HepG2 (cell line): Measurements from ENCODE around the gene GABRR3. TPM values are rescaled to one million over a fixed set of nuclear protein-coding genes. Genes with fewer than 3 reads are reported as not detected.

Experiments used
- ATAC-seq: fragments of 200-7000 bp; cut with Tn5 transposase; 3 replicates; pipeline ENCODE4 v1.9.1; 2020; ENCODE audit warnings: mild to moderate bottlenecking, moderate library complexity
- BruUV-seq: library from RNA; stranded (reverse); fragments of 400-500 nt; replicated peaks from 2 replicates; lab custom pipeline; 2021; lab: Mats Ljungman, UMichigan
- CTCF ChIA-PET: fragments of 300-600 bp; formaldehyde crosslinking; extraction: SDS; loops from one replicate; lab custom pipeline; 2021; ENCODE audit warnings: low total read pairs, inconsistent platforms, low intra/inter-chr PET ratio; lab: Yijun Ruan, JAX
- POLR2A ChIA-PET: fragments of 350-600 bp; sonication (Branson Sonifier 250); formaldehyde crosslinking; loops from one replicate; lab custom pipeline; 2020; ENCODE audit warnings: antibody characterized with exemption, inconsistent platforms; lab: Yijun Ruan, JAX
- DNase-seq: peaks from one replicate; pipeline ENCODE4 v3.0.0-alpha.2; 2015; ENCODE audit warnings: low spot score
- FAIRE-seq: peaks from 3 replicates; lab custom pipeline; 2011; peaks lifted over from hg19 to GRCh38; lab: Jason Lieb, UNC
- H2AFZ ChIP-seq: one replicate; pipeline ENCODE4 v1.6.1; 2011; ENCODE audit warnings: low read length, inconsistent platforms
- H3K27ac ChIP-seq: fragments of 300-600 bp; 3 replicates; pipeline ENCODE4 v1.8.0; 2011; ENCODE audit warnings: mixed run types, mild to moderate bottlenecking, mixed read lengths, low read length, inconsistent platforms; ENCODE audit not compliant: insufficient read depth; ENCODE audit errors: extremely low read length
- H3K27me3 ChIP-seq, 2 experiments: fragments of 200-600 bp in 1 of 2; 2 replicates in 1 of 2; 3 replicates in 1 of 2; pipeline versions ENCODE4 v1.6.0 to v1.8.0; 2011; ENCODE audit warnings: low read length in 2 of 2, mild to moderate bottlenecking in 2 of 2, moderate library complexity in 2 of 2, inconsistent platforms in 1 of 2; ENCODE audit not compliant: insufficient read depth in 2 of 2, control insufficient read depth in 1 of 2
- H3K36me3 ChIP-seq, 2 experiments: fragments of 200-600 bp in 1 of 2; replicated peaks in 1 of 2; 2 replicates in 1 of 2; 3 replicates in 1 of 2; pipeline versions ENCODE4 v1.5.1 to v1.8.0; 2011; ENCODE audit warnings: low read length in 2 of 2, inconsistent platforms in 1 of 2; ENCODE audit not compliant: insufficient read depth in 2 of 2, control insufficient read depth in 1 of 2
- H3K4me1 ChIP-seq: 2 replicates; pipeline ENCODE4 v1.5.1; 2012; ENCODE audit warnings: low read length, inconsistent platforms; ENCODE audit not compliant: insufficient read depth
- H3K4me2 ChIP-seq: 2 replicates; pipeline ENCODE4 v1.6.0; 2011; ENCODE audit warnings: low read depth, low read length, inconsistent platforms
- H3K4me3 ChIP-seq, 3 experiments: fragments of 200-600 bp in 1 of 3; sonication (generic), shearing (Covaris generic) in 1 of 3; replicated peaks in 1 of 3; 2 replicates each; pipeline ENCODE4 v1.5.1; 2011 to 2016; ENCODE audit warnings: low read length in 3 of 3, inconsistent platforms in 2 of 3, low read depth in 2 of 3, mild to moderate bottlenecking in 2 of 3, control low read depth in 1 of 3, mixed read lengths in 1 of 3; ENCODE audit not compliant: insufficient read depth in 1 of 3
- H3K79me2 ChIP-seq: one replicate; pipeline ENCODE4 v1.6.1; 2011; ENCODE audit warnings: low read length, inconsistent platforms; ENCODE audit not compliant: insufficient read depth
- H3K9ac ChIP-seq: 2 replicates; pipeline ENCODE4 v1.6.0; 2011; ENCODE audit warnings: mild to moderate bottlenecking, low read depth, low read length, inconsistent platforms; ENCODE audit not compliant: insufficient read depth
- H3K9me3 ChIP-seq: 2 replicates; pipeline ENCODE4 v1.5.1; 2012; ENCODE audit warnings: mild to moderate bottlenecking, low read length
- H4K20me1 ChIP-seq: 2 replicates; pipeline ENCODE4 v1.6.0; 2011; ENCODE audit warnings: inconsistent platforms, mild to moderate bottlenecking, low read length, moderate library complexity; ENCODE audit not compliant: insufficient read depth
- DPF2 ChIP-seq: sonication (generic); formaldehyde crosslinking; IDR thresholded peaks from 2 replicates; pipeline ENCODE4 v1.4.0; 2020; ENCODE audit warnings: mild to moderate bottlenecking, low read depth, missing genetic modification reagents, borderline replicate concordance
- ELF4 ChIP-seq: sonication (generic); formaldehyde crosslinking; IDR thresholded peaks from 2 replicates; pipeline ENCODE4 v1.5.0; 2020; ENCODE audit warnings: missing genetic modification reagents, mild to moderate bottlenecking, moderate library complexity, borderline replicate concordance
- HDAC1 ChIP-seq: sonication (generic); formaldehyde crosslinking; IDR thresholded peaks from 2 replicates; pipeline ENCODE4 v1.5.1; 2020; ENCODE audit warnings: mild to moderate bottlenecking, missing genetic modification reagents
- MAFK ChIP-seq, 2 experiments: IDR thresholded peaks in 1 of 2; conservative IDR thresholded peaks in 1 of 2; 2 replicates each; pipeline ENCODE4 v1.6.1; 2011; ENCODE audit warnings: improper control_type of control experiment in 2 of 2, low read length in 2 of 2
- NR0B2 ChIP-seq: sonication (generic); formaldehyde crosslinking; IDR thresholded peaks from 2 replicates; pipeline ENCODE4 v1.4.0; 2020; ENCODE audit warnings: mild to moderate bottlenecking, missing genetic modification reagents
- POLR2A ChIP-seq, 2 experiments: IDR thresholded peaks; 2 replicates each; pipeline ENCODE4 v1.6.1; 2011; ENCODE audit warnings: low read depth in 2 of 2, low read length in 2 of 2, mild to moderate bottlenecking in 1 of 2, moderate library complexity in 1 of 2; ENCODE audit not compliant: insufficient read depth in 1 of 2
- RFXANK ChIP-seq: IDR thresholded peaks from 2 replicates; pipeline ENCODE4 v1.6.1; 2016
- ZNF251 ChIP-seq: sonication (generic); formaldehyde crosslinking; IDR thresholded peaks from 2 replicates; pipeline ENCODE4 v1.9.0; 2021; ENCODE audit warnings: mild to moderate bottlenecking, missing genetic modification reagents
- ZNF296 ChIP-seq: sonication (generic); formaldehyde crosslinking; conservative IDR thresholded peaks from 2 replicates; pipeline ENCODE4 v1.5.0; 2020; ENCODE audit warnings: mild to moderate bottlenecking, missing genetic modification reagents
- ZNF431 ChIP-seq: sonication (generic); formaldehyde crosslinking; IDR thresholded peaks from 2 replicates; pipeline ENCODE4 v1.9.0; 2022; ENCODE audit warnings: missing genetic modification reagents, low read depth, mild to moderate bottlenecking, borderline replicate concordance
- ZSCAN21 ChIP-seq: sonication (generic); formaldehyde crosslinking; IDR thresholded peaks from 2 replicates; pipeline ENCODE4 v1.8.0; 2022; ENCODE audit warnings: mild to moderate bottlenecking, missing genetic modification reagents, moderate library complexity, borderline replicate concordance
- WGBS: methylation state at CpG from one replicate; pipeline ENCODE4 v1.1.6; 2017; ENCODE audit warnings: low lambda C conversion rate; 5-methylcytosine and 5-hydroxymethylcytosine counted together
- in situ Hi-C: cut with HindIII; loops from 2 replicates; pipeline ENCODE4 v1.10.0; 2017; ENCODE audit warnings: low pct_unique_long_range_greater_than_20kb; ENCODE audit not compliant: extremely low pct_ligation_motif_present
- intact Hi-C: fragments of 100-400 bp; cut with micrococcal nuclease; formaldehyde crosslinking; loops from one replicate; pipeline ENCODE4 v1.10.0; 2022; ENCODE audit not compliant: unreplicated experiment
- polyA plus RNA-seq, 8 experiments: library from polyadenylated mRNA; depleted of rRNA in 3 of 8; stranded (reverse) in 7 of 8; unstranded in 1 of 8; fragments of >200 nt; fragmentation: Illumina TruSeq in 4 of 8; extraction: Trizol in 4 of 8; gene quantifications; 2 replicates each; pipeline versions ENCODE4 v1.2.1 to v1.2.3, GENCODE V29; 2011 to 2016; ENCODE audit warnings: low read depth in 4 of 8, missing spikeins in 1 of 8, mixed read lengths in 1 of 8; ENCODE audit not compliant: insufficient read depth in 1 of 8
- total RNA-seq, 5 experiments: library from RNA; depleted of rRNA; stranded (reverse); fragments of >200 nt; fragmentation: Illumina TruSeq; extraction: Trizol; gene quantifications; 2 replicates each; pipeline ENCODE4 v1.2.3, GENCODE V29; 2016; ENCODE audit warnings: low read depth in 1 of 5

GABRR3 gene
- total and polyA plus RNA-seq, 2 of the 13 experiments (the other 11 are each of a cell fraction or from before 2014, with no cell fraction given), result 0.42 to 0.83 TPM

- TF ChIP-seq NR0B2 (CRISPR knock-in tag) (no peak), HDAC1 (CRISPR knock-in tag) (no peak), ZNF431 (no peak), DPF2 (CRISPR knock-in tag) (no peak), POLR2A (IDR thresholded peaks at IDR 0.05; ENCODE audit: insufficient read depth in 1 of 2, low read depth in 2 of 2, low read length in 2 of 2) (no peak), ZNF296 (CRISPR knock-in tag) (no peak), RFXANK (CRISPR knock-in tag) (no peak), MAFK (conservative IDR thresholded peaks at IDR 0.05 in 1 of 2, IDR thresholded peaks at IDR 0.05 in 1 of 2; ENCODE audit: low read length in 2 of 2) (no peak)
Observed at GRCh38 chr3:97952280-97952679, 82.8 kb downstream of the GABRR3 start (continued).

GRCh38 chr3:97950360-97950759 lies 84.8 kb downstream of the GABRR3 start:
- H2AFZ ChIP-seq, result no peak overlapping the region
- TF ChIP-seq ZNF251 (CRISPR knock-in tag) (no peak), ELF4 (no peak), ZSCAN21 (CRISPR knock-in tag) (no peak)
- no TSS peak for BruUV-seq
- H3K4me3 ChIP-seq, result no peak overlapping the region
- WGBS, result 95% methylated on average over 3 of the region's 3 CpGs
- H3K9me3 ChIP-seq, result no peaks in the 10 kb centered on the region
- H3K36me3 ChIP-seq, result peaks cover 38 to 91% of the 10 kb centered on the region in 2 experiments
- no peak overlapping the region for H3K4me2 ChIP-seq
- H3K4me1 ChIP-seq, result no peaks in the 10 kb centered on the region
- H3K27ac ChIP-seq, result no peak overlapping the region
- in situ Hi-C loops, result no loop called here
- intact Hi-C loops, result no loop called here
- POLR2A ChIA-PET, result interaction anchor here (0.6 kb wide), 1 partner anchor 9 kb away, joined by 4 read pairs; no protein-coding TSS in a partner anchor
- DNase-seq (no peak), FAIRE-seq (no peak), ATAC-seq (no peak)
- no peaks in the 10 kb centered on the region for H4K20me1 ChIP-seq
- H3K27me3 ChIP-seq, result no peaks in the 10 kb centered on the region
- CTCF ChIA-PET, result no interaction called here
- no peaks in the 10 kb centered on the region for H3K79me2 ChIP-seq
- no peak overlapping the region for H3K9ac ChIP-seq
